Muscle of back (tissue), 13 donors: Measurements from ENCODE around the gene ZP2. TPM values are rescaled to one million over a fixed set of nuclear protein-coding genes. Genes with fewer than 3 reads are reported as not detected.
"Not testable (repeated sequence)": the region's sequence is repeated elsewhere in the genome, so short reads cannot be mapped to it uniquely, and the experiment has no call there.

Source experiments
- DNase-seq, 3 donors: peaks; one replicate each; pipeline versions ENCODE4 v3.0.0 to v3.0.0-alpha.2; 2013
- long read RNA-seq, 9 donors: transcript quantifications; one replicate each; lab custom pipeline, GENCODE V29; 2026
- polyA plus RNA-seq, 10 donors: library from polyadenylated mRNA; unstranded; fragments of 120-200 nt; gene quantifications; one replicate each; pipeline ENCODE4 v1.2.1, GENCODE V29; 2013; ENCODE audit not compliant: insufficient read length in 10 of 10

The ZP2 gene
- 1 to 10 TPM in 1 of 10 donors, under 1 TPM in 8, not detected in 1; 0.13 to 1.1 (median 0.35) TPM for polyA plus RNA-seq
- long read RNA-seq, donor 1 = 0 reads
- long read RNA-seq, donor 2 = 0 reads
- long read RNA-seq, donor 3 = 0 reads
- long read RNA-seq, donor 4 = 0 reads
- long read RNA-seq, donor 5 = 0 reads
- long read RNA-seq, donor 6 = 0 reads
- long read RNA-seq, donor 7 = 0 reads
- long read RNA-seq, donor 8 = 0 reads
- long read RNA-seq, donor 9 = 0 reads

GRCh38 chr16:21211486-21211885 is at the start of gene ZP2:
ZP2 (minus strand) TSS chr16:21211574; CDS start chr16:21211547, 27 bp downstream.
- no peak for DNase-seq

- no peak for DNase-seq
These were observed 45.9 kb upstream of the ZP2 start for GRCh38 chr16:21257284-21257683.

GRCh38 chr16:21256636-21257035 is 45.3 kb upstream of the ZP2 start:
- DNase-seq = no peak

- no peak for DNase-seq
These were observed 42.1 kb upstream of the ZP2 start for GRCh38 chr16:21253470-21253869.

GRCh38 chr16:21250072-21250923 is 38.9 kb upstream of the ZP2 start:
- no peak for DNase-seq

- not testable (repeated sequence) for DNase-seq
These were observed 36.8 kb upstream of the ZP2 start for GRCh38 chr16:21248179-21248578.

- no peak for DNase-seq
These were observed 33.3 kb upstream of the ZP2 start for GRCh38 chr16:21244518-21245215.

GRCh38 chr16:21242756-21243155 is 31.4 kb upstream of the ZP2 start:
- no peak for DNase-seq

GRCh38 chr16:21239646-21240045 is 28.3 kb upstream of the ZP2 start:
- DNase-seq = no peak

GRCh38 chr16:21236831-21237230 is 25.5 kb upstream of the ZP2 start:
- no peak for DNase-seq

GRCh38 chr16:21235199-21235585 is 23.8 kb upstream of the ZP2 start:
- DNase-seq = no peak

- DNase-seq = no peak
These were observed 22.3 kb upstream of the ZP2 start, which contains the start of gene ANKS4B for GRCh38 chr16:21233521-21234150. ANKS4B (plus strand) TSS chr16:21233699; CDS start chr16:21233738, 39 bp downstream.

GRCh38 chr16:21233045-21233520 is 21.7 kb upstream of the ZP2 start:
- DNase-seq = no peak

- no peak for DNase-seq
These were observed 17.0 kb upstream of the ZP2 start for GRCh38 chr16:21228361-21228872.

GRCh38 chr16:21227866-21228265 is 16.5 kb upstream of the ZP2 start:
- no peak for DNase-seq

GRCh38 chr16:21226749-21227148 is 15.4 kb upstream of the ZP2 start:
- peak; percentile 8 to 29 (median 14) for DNase-seq

- no peak for DNase-seq
These were observed 13.4 kb upstream of the ZP2 start for GRCh38 chr16:21224800-21225199.

- no peak for DNase-seq
These were observed 12.4 kb upstream of the ZP2 start for GRCh38 chr16:21223787-21224186.

- DNase-seq = no peak
These were observed 11.3 kb upstream of the ZP2 start for GRCh38 chr16:21222495-21223337.

GRCh38 chr16:21219551-21219950 is 8.2 kb upstream of the ZP2 start:
- DNase-seq = no peak

GRCh38 chr16:21218153-21218552 is 6.8 kb upstream of the ZP2 start:
- no peak for DNase-seq
